NT2/D1 (cell line): ENCODE data around the gene TUNAR.

Source experiments
- SUZ12 ChIP-seq: IDR thresholded peaks from 2 replicates; pipeline ENCODE4 v1.6.1; 2011; ENCODE audit not compliant: insufficient read length, insufficient read depth; ENCODE audit errors: extremely low read depth
- YY1 ChIP-seq: IDR thresholded peaks from 2 replicates; pipeline ENCODE4 v1.6.1; 2011; ENCODE audit not compliant: insufficient read length, insufficient read depth
- ZNF274 ChIP-seq: IDR thresholded peaks from 2 replicates; pipeline ENCODE4 v1.6.1; 2011; ENCODE audit warnings: mild to moderate bottlenecking, low read depth, low read length

DNA sequence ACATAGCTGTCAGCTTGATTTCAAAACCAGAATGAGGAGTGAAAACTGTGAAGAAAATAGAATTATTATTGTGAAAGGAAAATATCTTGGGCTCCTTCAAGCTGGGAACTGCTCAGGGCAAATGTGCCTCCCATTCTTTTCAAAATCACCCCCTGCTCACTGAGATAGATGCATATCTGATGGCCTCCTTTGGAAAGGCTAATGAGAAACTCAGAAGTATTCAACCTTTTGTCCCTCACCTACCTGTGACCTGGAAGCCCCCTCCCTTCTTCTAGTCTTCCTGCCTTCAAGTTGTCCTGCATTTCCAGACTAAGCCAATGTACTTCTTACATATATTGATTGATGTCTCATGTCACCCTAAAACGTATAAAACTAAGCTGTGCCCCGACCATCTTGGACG lies 81.5 kb downstream of the TUNAR start:
- no peak for TF ChIP-seq YY1
- TF ChIP-seq ZNF274: no peak
- no peak for TF ChIP-seq SUZ12
